Prostate gland (tissue), 2 donors: ENCODE results near the gene AGBL4.

Source experiments
- CTCF ChIP-seq, 4 experiments: fragments of 200-600 bp in 2 of 4; fragments of 450-650 bp in 2 of 4; sonication (generic) in 2 of 4; IDR thresholded peaks; 1 replicate in 3 of 4; 2 replicates in 1 of 4; pipeline ENCODE4 v1.5.1; 2016 to 2019; ENCODE audit warnings: antibody characterized with exemption in 4 of 4, mild to moderate bottlenecking in 2 of 4, moderate library complexity in 2 of 4
- POLR2A ChIP-seq: fragments of 450-650 bp; IDR thresholded peaks from one replicate; pipeline ENCODE4 v1.6.1; 2016; ENCODE audit warnings: antibody characterized with exemption, mild to moderate bottlenecking
- POLR2AphosphoS5 ChIP-seq: sonication (generic); formaldehyde crosslinking; IDR thresholded peaks from one replicate; pipeline ENCODE4 v1.6.1; 2017; ENCODE audit warnings: antibody characterized with exemption

- TF ChIP-seq CTCF (IDR thresholded peaks at IDR 0.05): no peak
- TF ChIP-seq POLR2AphosphoS5: no peak
- no peak for TF ChIP-seq POLR2A
Measured at GRCh38 chr1:49694251-49694827, 329.4 kb downstream of the AGBL4 start.
